Skin of body (tissue), 2 donors: ENCODE data around the gene FOXA3. TPM values are rescaled to one million over a fixed set of nuclear protein-coding genes. Genes with fewer than 3 reads are reported as not detected.

Experiments used
- DNase-seq: peaks from one replicate; lab custom pipeline; 2025; lab: John Stamatoyannopoulos, UW
- total RNA-seq: library from RNA; depleted of rRNA; stranded (reverse); fragments of >200 nt; gene quantifications from one replicate; pipeline ENCODE4 v1.2.3, GENCODE V29; 2014

Gene FOXA3
- total RNA-seq, 1 donor from 2014 or later: not detected

GRCh38 chr19:45917421-45918091, 53.4 kb downstream of the FOXA3 start:
- no peak for DNase-seq

GRCh38 chr19:45918721-45919120, 54.6 kb downstream of the FOXA3 start:
- no peak for DNase-seq

- no peak for DNase-seq
These were observed 55.6 kb downstream of the FOXA3 start for GRCh38 chr19:45919678-45920077.

GRCh38 chr19:45920458-45920857, 56.3 kb downstream of the FOXA3 start:
- DNase-seq: no peak

GRCh38 chr19:45922281-45922680, 58.2 kb downstream of the FOXA3 start:
- DNase-seq: no peak

Other genes with a start within 250 kb of the FOXA3 start
- 20.1 TPM for gene EML2, start 224.9 kb upstream of the FOXA3 start, total RNA-seq
- 25.7 TPM for gene GIPR, start 196.1 kb upstream of the FOXA3 start, total RNA-seq
- 186 TPM for gene SNRPD2, start 172.4 kb upstream of the FOXA3 start, total RNA-seq
- gene QPCTL, start 171.7 kb upstream of the FOXA3 start, total RNA-seq: 3.4 TPM
- 5.6 TPM for gene FBXO46, start 133.4 kb upstream of the FOXA3 start, total RNA-seq
- gene MEIOSIN, start 130.9 kb upstream of the FOXA3 start, total RNA-seq: not detected
- 6.9 TPM for gene SIX5, start 95.1 kb upstream of the FOXA3 start, total RNA-seq
- gene DMPK, start 81.8 kb upstream of the FOXA3 start, total RNA-seq: 29.0 TPM
- gene DMWD, start 71.5 kb upstream of the FOXA3 start, total RNA-seq: 21.2 TPM
- gene RSPH6A, start 49.0 kb upstream of the FOXA3 start, total RNA-seq: not detected
- 31.9 TPM for gene SYMPK, start 1.2 kb upstream of the FOXA3 start, total RNA-seq
- 14.5 TPM for gene IRF2BP1, start 21.8 kb downstream of the FOXA3 start, total RNA-seq
- 1.1 TPM for gene MYPOP, start 38.3 kb downstream of the FOXA3 start, total RNA-seq
- not detected for gene NANOS2, start 50.5 kb downstream of the FOXA3 start, total RNA-seq
- 0.59 TPM for gene NOVA2, start 109.5 kb downstream of the FOXA3 start, total RNA-seq
- 6.1 TPM for gene CCDC61, start 131.1 kb downstream of the FOXA3 start, total RNA-seq
- gene PGLYRP1, start 158.7 kb downstream of the FOXA3 start, total RNA-seq: 5.3 TPM
- gene IGFL4, start 176.7 kb downstream of the FOXA3 start, total RNA-seq: 4.7 TPM